CD4-positive, alpha-beta T cell treated with Interleukin-4 for 1 hour (primary cell): ENCODE data around the gene TAMM41.
"Not testable (repeated sequence)": the region's sequence is repeated elsewhere in the genome, so short reads cannot be mapped to it uniquely, and the experiment has no call there.

ENCODE experiments used
- DNase-seq, 2 donors: peaks; one replicate each; pipeline ENCODE4 v3.0.0-alpha.2; 2020 to 2022

The TAMM41 gene, protein sequence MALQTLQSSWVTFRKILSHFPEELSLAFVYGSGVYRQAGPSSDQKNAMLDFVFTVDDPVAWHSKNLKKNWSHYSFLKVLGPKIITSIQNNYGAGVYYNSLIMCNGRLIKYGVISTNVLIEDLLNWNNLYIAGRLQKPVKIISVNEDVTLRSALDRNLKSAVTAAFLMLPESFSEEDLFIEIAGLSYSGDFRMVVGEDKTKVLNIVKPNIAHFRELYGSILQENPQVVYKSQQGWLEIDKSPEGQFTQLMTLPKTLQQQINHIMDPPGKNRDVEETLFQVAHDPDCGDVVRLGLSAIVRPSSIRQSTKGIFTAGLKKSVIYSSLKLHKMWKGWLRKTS

DNA sequence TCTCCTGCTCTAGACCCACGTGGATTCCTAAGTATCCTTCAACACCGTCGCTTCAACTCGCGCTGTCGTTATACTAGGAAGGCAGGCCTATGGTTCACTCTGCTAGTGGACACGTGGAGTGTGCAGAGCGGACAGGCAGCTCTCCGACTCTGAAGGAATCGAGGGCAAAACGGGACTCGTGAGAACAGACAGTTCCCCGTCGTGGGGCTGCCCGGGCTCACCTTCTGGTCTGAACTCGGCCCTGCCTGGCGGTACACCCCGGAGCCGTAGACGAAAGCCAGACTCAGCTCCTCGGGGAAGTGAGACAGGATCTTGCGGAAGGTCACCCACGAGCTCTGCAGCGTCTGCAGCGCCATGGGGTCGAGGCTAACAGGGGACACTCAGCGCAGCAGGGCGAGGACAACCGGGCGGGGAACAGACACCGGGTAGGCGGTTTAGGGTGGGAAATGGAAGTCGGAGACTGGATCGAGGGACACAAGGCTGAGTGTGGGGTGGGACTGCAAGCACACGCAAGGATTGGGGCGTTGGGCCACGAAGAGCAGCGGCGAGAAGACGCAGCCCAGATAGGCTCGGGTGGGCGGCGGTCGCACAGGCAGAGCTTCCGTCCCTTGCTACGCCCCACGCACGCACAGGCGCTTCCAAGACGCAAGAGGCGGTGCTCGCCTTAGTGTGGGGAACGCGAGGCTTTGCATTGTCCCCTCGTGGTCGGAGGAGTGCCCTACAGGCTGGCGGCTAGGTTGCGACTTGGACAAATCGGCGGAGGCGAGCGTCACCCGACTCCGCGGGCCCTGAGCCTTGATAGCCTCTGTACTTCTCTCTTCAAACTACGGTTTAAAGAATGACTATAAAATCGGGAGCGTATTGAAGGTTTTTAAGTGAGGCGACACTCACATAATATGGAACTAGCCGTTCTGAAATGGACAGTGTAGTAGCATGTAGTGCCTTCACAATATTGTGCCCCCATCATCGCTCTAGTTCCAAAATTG is at the start of gene TAMM41:
TAMM41 (minus strand) TSS at position 605 of the 986 bp plus-strand sequence; CDS start at position 356, 249 bp downstream.
- DNase-seq: peak; percentile 88 to 89

DNA sequence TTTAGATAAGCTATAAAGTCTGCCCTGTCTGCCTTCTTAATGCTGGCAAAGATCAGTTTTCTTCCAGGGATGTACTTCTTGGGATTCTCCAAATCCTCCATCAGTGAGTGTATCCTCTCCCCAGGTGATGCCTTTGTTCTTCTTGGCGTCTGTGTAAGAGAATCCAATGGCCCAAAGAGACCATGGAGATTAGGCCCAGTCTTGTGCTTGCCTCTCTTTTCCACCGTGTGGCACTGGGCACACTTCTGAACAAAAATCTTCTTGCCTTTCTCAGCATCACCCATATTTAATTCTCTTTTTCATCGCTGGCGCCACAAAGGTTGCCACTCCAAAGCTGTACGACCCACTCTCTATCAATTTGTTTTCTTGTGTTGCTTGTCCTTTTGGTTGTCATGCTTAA is 32.2 kb upstream of the TAMM41 start:
- no peak for DNase-seq

DNA sequence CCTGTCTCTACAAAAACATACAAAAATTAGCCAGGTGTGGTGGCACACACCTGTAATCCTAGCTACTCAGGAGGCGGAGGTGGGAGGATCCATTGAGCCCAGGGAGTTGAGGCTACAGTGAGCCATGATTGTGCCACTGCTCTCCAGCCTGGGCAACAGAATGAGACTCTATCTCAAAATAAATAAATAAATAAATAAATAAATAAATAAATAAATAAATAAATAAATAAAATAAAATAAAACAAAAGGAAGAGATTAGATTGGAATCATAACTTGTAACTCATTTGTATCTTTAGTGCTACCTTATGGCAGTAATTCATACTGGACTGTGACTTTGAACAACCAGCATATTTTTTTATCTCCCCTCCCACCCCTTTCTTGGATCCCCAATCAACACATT is 28.0 kb upstream of the TAMM41 start:
- DNase-seq: not testable (repeated sequence)

DNA sequence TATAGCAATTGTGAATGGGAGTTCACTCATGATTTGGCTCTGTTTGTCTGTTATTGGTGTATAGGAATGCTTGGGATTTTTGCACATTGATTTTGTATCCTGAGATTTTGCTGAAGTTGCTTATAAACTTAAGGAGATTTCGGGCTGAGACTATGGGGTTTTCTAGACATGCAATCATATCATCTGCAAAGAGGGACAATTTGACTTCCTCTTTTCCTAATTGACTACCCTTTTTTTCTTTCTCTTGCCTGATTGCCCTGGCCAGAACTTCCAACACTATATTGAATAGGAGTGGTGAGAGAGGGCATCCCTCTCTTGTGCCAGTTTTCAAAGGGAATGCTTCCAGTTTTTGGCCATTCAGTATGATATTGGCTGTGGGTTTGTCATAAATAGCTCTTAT is 17.1 kb upstream of the TAMM41 start:
- not testable (repeated sequence) for DNase-seq

DNA sequence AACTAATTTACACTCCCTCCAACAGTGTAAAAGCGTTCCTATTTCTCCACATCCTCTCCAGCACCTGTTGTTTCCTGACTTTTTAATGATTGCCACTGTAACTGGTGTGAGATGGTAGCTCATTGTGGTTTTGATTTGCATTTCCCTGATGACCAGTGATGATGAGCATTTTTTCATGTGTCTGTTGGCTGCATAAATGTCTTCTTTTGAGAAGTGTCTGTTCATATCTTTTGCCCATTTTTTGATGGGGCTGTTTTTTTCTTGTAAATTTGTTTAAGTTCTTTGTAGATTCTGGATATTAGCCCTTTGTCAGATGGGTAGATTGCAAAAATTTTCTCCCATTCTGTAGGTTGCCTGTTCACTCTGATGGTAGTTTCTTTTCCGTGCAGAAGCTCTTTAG is 15.9 kb upstream of the TAMM41 start:
- DNase-seq: not testable (repeated sequence)

DNA sequence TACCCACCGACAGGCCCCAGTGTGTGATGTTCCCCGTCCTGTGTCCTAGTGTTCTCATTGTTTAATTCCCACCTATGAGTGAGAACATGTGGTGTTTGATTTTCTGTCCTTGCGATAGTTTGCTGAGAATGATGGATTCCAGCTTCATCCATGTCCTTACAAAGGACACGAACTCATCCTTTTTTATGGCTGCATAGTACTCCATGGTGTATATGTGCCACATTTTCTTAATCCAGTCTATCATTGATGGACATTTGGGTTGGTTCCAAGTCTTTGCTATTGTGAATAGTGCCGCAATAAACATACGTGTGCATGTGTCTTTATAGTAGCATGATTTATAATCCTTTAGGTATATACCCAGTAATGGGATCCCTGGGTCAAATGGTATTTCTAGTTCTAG is 15.5 kb upstream of the TAMM41 start:
- not testable (repeated sequence) for DNase-seq

DNA sequence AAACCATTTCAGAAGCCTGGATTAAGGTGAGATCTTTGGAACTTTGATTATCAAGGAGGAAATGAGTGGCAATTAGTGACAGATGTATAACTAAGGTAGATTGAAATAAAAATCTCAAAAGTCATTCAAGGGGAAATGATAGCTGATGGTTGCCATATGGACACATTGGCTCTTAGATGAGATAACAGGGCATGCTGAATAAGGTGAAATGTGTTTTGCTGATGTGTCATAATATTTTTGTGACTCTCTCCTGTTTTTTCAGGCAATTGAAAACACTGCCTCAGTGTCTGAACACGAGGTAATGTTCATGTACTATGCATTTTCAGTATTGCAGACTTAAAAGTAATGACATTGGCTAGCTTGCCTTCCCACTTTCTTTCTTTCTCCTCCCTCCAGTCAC is 13.5 kb upstream of the TAMM41 start:
- not testable (repeated sequence) for DNase-seq

DNA sequence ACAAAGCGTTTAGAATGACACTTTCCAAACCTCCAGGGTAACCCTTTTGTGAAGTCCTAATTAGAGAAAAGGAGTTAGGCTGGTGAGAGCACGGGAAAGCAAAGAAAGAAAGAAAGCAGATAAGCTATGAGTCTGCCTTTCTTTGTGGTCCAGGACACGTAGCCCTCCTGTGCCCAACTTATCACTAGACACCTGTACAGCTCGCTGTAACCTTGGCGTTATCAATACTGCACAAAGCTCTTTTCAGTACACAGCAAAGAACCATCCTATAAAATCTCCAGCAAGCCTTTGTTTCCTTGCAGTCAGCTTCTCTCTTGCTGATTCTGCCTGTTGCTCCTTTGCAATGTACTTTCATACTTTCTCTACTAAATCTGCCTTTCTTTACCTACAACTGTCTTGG is 6.8 kb upstream of the TAMM41 start:
- no peak for DNase-seq

DNA sequence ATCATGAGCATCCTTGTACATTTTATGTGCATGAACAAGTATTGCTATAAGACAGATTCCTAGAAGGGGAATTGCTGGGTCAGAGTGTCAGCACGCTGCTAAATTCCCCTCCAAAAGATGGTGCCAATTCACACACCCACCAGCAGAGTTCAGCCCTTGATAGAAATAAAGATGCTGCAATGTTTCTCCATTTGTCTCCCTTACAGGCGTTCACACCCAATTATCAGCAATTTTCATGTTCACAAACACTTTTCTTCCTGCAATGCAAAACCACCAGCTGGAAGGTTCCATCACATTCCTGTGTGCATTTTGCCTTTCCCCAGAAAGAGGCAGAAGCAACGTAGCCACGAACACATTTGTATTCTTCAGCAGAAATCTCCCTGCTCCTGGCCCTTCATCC is 3.3 kb upstream of the TAMM41 start:
- DNase-seq: no peak

DNA sequence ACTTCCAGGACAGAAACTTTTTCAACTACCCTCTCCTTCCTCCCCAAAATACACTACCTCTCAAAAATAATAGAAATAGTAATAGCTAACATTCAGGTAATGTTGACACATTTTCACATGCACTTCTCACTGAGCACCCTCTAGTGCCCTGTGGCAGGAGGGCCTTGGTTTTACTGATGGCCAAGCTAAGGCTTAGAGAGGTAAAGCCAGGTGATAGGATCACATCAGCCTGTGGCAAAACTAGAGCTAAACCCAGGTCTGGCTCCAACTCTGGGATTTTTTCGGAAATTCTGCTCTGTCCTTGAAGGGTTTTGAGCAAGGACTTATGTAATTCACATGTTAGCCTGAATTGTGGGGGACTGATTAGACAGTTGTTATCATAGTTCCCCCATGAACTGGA is 922 bp upstream of the TAMM41 start:
- DNase-seq: peak in 1 of 2 donors; percentile 29

DNA sequence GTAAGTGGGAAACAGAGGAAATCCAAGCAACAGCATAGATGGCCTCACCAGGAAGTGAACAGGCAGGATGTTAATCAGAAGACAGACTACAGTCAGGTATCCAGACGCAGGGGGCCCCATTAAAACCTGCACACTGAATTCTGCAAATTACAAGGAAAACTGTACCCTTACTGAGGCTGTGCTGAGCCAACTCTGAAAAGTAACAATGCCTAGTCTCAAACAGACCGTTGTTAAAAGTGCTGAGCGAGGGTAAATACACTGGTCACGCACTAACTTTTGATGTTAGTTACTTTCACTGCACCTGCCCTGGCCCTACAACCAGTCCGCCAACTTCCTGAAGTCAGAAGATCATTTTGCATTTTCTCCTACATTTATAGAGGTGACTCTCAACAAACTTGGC is 1.0 kb downstream of the TAMM41 start:
- DNase-seq: peak in 1 of 2 donors; percentile 26

DNA sequence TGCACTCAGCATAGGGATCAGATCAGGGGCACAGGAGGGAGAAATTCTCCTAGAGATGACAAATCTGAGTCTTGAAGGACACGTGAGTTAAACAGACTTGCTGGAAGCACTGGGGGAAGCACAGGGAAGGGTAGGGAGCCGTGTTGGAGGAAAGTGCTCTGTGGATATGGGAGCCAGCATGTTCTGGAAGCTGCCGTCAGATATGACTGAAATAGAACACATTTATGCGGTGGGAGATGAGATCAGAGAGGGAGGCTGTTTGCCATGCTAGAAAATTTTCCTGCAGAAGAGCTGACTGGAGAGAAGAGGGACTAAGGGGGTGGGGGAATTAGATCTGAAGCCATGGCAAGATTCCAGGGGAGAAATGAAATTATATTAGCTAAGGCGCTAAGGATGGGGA is 1.8 kb downstream of the TAMM41 start:
- DNase-seq: no peak

DNA sequence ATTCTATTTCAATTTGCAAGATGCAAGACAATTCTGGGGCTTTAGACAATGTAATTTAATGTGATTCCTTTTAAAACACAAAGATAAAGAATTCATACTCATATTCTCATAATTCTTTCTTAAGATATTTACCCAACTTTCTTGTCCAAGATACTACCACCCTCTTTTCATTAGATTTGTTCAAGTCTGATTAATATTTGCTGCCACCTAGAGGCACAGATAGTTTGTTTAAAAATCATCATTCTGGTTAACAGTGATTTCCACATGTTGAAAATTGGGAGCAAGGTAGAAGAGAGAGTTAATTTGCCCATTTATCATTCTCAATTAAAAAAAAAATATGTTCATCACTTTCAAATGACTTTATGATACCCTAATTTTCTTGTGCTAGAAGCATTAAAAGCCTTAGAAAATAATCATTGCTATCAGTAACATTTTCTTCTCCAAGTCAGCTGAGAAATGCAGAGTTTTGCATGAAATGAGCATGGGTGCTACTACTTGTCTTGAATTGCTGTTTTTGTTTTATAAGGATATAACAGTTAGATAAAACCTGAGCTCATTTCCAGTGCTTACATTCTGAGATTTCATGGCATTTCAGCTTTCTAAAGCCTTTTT is 11.6 kb downstream of the TAMM41 start:
- DNase-seq: peak in 1 of 2 donors; percentile 14

DNA sequence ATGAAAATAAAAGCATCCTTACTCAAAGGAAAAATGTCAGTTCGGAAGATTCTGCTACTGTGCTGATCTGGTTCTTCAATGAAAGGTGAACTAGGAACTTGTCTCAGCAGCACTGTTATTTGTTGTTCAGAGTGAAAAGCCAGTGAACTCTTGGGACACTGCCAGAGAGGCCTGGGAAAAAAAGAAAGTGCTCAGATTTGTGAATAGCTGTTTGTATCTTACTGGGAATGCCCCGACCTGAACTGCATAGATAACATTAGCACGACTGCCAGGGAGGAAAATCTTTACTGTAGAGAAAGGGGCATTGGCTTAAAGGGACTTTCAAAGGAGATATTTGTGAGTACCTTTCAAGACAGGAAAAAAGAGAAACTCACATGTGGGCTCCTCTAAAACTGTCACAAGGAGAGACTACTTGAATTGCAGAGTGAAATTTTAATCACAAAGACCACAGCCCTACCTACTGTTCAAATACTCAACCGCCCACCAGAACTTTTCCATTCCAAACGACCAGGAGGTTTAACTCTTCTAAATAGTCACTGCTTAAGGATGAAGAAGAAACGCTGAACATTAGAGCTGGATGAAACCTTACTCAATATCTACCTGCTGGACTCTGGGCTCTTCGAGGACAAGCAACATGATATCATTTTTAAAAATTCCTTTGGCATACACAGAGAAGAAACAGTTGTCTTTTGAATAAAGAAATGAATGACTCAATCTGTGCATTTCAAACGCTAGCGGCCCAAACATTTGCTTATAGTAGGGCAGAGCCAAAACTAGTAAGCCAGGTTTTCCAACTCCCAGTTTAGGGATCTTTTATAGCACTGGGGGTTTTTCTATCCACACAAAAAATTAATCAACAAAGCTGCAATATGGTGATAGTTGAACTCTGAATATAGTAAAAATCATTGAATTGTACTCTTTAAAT is 13.4 kb downstream of the TAMM41 start:
- DNase-seq: no peak

DNA sequence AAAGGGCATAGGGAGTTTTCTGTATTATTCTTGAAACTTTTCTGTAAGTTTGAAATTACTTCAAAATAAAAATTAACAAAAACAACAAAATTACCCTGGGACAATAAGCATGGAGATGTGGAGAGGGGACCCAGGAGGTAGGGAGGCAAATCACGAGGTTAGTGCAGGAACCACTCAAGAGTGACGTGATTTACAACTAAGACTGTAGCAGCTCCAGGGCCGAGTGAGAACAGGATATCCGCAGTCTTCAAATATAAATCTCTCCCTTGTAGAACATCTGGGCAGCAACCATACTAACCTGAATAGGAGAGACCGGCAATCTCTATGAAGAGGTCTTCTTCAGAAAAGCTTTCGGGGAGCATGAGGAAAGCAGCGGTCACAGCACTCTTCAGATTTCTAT is 17.3 kb downstream of the TAMM41 start:
- DNase-seq: no peak

DNA sequence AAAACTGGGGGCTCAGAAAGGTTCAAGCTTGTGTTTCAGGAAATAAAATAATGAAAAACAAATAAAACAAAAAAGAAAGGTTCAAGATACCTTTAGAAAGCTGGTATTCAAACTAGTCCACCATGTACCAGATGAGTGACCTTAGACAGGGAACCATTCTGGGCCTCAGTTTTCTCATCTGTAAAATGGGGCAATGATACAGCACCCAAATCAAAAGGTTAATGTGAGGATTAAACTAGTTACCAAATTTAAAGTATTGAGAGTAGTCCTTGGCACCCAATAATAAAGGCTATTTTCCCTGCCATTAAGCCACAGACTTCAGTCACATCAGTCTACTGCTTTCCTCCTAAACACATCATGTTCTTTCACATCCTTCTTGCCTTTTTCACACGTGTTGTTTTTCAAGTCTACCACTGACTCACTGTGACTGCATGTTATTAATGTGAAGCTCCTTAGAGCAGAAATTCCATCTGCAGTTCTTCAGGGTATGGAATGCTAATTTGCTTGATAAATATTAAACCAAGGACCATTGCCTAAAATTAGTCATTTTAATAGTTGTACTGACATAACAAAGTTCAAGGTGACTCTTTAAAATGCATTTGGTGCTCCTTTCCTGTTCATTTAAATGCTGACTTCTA is 19.9 kb downstream of the TAMM41 start:
- DNase-seq: no peak

DNA sequence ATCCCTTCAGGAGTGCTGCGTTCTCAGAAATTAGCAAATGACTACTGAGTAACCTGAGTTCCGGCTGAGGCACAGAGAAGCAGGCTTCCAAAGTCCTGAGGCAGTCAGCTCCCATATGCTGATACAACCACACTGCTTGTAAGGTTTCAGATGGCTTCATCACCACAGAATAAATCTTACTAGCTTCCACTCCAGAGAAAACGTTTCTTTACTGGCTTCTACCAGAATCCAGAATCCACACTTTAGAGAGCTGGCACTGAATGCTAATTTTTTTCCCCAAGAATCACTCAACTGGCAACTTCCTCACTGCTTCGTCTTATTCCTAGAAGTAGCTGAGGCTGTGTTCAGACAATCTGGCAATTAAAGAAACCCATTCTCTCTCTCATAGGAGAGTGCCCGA is 21.4 kb downstream of the TAMM41 start:
- DNase-seq: no peak

DNA sequence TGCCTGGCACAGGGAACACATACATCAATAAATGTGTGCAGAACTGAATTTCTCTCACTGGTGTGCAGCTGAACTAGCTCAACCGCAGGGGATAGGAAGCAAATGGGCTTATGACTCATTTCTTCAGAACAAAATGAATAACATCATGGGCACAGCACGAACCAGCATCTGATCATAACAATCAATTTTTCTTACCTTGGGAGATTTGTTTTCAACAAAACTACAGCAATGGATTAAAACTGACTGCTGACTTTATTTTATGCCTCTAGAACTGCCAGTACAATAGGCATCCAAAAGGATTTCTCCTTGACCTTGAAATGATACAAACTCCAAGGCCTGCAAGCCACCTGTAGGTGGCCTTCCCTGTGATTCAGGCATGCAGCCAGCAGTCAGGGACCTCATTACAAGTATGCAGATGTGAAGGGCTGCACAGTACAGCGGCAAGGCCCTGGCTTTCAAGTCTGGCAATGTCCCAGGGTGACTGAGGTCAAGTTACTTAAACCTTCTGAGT is 26.1 kb downstream of the TAMM41 start:
- DNase-seq: no peak

DNA sequence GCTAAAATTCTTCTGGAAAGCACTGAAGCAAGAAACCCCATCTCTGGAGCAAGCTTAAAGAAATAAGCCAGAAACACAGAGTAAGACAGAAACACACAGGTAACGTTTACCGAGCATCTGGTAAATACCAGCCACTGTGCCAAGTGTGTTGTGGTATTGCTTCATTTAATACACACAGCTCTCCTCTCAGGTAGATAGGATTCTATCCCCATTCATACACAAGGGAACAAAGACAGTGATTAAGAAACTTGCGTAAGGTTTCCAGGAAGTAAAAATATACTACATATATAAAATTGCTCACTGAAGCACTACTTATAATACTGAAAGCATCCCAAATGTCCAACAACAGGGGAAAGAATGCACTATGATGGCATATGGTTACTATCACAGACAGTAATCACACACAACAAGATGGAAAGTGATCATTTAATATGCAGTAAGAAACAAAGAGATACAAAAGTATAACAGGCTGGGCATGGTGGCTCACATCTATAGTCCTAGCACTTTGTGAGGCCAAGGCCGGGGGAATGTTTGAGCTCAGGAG is 27.5 kb downstream of the TAMM41 start:
- DNase-seq: no peak

DNA sequence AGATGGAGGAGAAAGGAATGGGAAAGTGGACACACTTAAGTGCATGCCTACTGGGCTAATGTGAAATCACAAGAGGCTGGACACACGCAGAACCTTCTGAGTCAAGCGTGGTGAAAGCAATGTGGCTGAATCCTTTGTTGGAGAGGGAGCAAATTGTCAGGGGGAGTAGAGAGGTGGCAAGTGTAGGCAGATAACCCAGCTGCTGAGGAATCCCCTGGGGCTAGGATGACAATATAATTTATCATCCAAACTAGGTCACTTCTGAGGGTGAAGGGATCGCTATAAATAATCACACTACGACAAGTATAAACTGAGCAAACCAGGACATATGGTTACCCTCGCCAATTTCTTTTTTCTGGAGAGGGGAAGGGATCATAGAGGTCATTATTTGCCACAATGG is 28.7 kb downstream of the TAMM41 start:
- DNase-seq: no peak

DNA sequence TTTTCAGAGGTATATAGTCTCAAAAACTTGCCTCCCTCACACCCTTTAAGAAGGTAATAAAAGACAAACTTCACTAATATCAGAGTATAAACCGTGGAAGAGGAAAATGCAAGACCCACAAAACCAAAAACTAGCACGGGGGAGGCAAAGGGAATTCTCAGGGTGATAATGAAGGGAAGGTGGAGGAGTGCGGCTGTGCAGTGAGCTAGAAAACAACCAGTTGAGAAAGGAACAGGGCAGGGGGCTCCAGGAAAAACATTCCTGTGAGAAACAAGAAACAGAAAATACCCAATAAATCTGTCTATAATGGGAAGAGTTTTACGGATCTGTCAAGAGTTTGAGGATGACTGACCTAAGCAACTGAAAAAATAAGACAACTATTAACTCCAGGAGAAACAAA is 31.6 kb downstream of the TAMM41 start:
- no peak for DNase-seq
